Measurements from ENCODE around the gene CYB5D1.

DNA sequence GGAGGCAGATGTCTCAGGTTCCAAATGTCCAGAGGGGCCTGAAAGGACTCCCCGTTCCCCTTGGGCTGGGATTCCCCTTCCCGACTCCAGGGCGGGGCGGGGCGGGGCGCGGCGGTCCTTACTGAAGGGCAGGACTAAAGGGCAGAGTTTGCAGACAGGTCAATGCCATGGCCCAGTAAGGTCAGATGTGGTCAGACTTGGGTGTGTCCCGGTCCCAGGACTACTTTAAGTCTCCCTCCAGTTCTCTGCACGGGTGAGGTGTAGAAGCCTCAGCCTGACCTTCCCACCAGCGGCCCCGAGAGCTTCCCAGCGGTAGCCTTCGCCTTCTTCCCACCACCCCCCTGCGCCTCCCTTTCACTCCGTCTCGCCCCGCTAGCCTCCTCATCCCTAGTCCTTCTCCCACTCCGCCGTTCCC is 23.3 kb upstream of the CYB5D1 start:
- TF ChIP-seq POLR2A (IDR thresholded peaks at IDR 0.05; ENCODE audit: low read depth, low read length) = no peak
- TF ChIP-seq TAF1 (IDR thresholded peaks at IDR 0.05; ENCODE audit: low read depth, low read length) = no peak
- TF ChIP-seq POLR2AphosphoS5 (IDR thresholded peaks at IDR 0.05; ENCODE audit: low read depth, low read length) = no peak
- TF ChIP-seq PAX5 (IDR thresholded peaks at IDR 0.05; ENCODE audit: insufficient read depth, low read length, severe bottlenecking) = no peak
- no peak for TF ChIP-seq SPI1 (IDR thresholded peaks at IDR 0.05; ENCODE audit: low read depth, low read length)

All from GM12891 (cell line).